ENCODE results near the gene WDR5B. TPM values are rescaled to one million over a fixed set of nuclear protein-coding genes. Genes with fewer than 3 reads are reported as not detected.

WDR5B gene
- total and polyA plus RNA-seq, 2 of the 8 experiments (the other 6 are each of a cell fraction or from before 2014, with no cell fraction given): 1.9 to 3.5 TPM

GRCh38 chr3:122462406-122462805 is 46.5 kb upstream of the WDR5B start:
- Histone ChIP-seq H3K4me3 (ENCODE audit: extremely low read depth in 1 of 4, insufficient read depth in 2 of 4, low read depth in 3 of 4, low read length in 4 of 4) (no peak overlapping the region), H3K27me3 (replicated peaks in 1 of 4; ENCODE audit: control insufficient read depth in 3 of 4, extremely low read depth in 1 of 4, insufficient read depth in 3 of 4, low read length in 3 of 4) (no peaks in the 10 kb centered on the region), H3K9me3 (ENCODE audit: insufficient read depth in 2 of 2, low read depth in 1 of 2, low read length in 1 of 2) (no peaks in the 10 kb centered on the region), H4K5ac (ENCODE audit: insufficient read length, low read depth, low read length) (no peak overlapping the region), H3K9ac (replicated peaks in 1 of 4; ENCODE audit: extremely low read depth in 1 of 4, low read depth in 3 of 4, low read length in 3 of 4) (no peak overlapping the region), H4K91ac (replicated peaks; ENCODE audit: insufficient read length, low read length) (no peak overlapping the region), H2BK20ac (ENCODE audit: low read length) (no peak overlapping the region), H3K79me1 (ENCODE audit: low read depth, low read length) (no peaks in the 10 kb centered on the region), H3K18ac (ENCODE audit: extremely low read depth, low read length) (no peak overlapping the region), H2AK5ac (ENCODE audit: low read depth, low read length) (no peak overlapping the region), H2AFZ (ENCODE audit: low read length) (no peak overlapping the region), H4K8ac (ENCODE audit: extremely low read depth, insufficient read depth, low read length) (no peak overlapping the region), H2BK5ac (ENCODE audit: low read depth, low read length) (no peak overlapping the region), H3K4ac (replicated peaks; ENCODE audit: insufficient read length, low read depth, low read length) (no peak overlapping the region), H3K23me2 (ENCODE audit: low read depth, low read length) (no peaks in the 10 kb centered on the region), H3K23ac (ENCODE audit: insufficient read length) (no peak overlapping the region), H4K20me1 (replicated peaks in 1 of 2; ENCODE audit: control insufficient read depth in 1 of 2, insufficient read depth in 2 of 2, low read length in 2 of 2) (peaks cover 0 to 2% of the 10 kb centered on the region in 2 experiments), H3K14ac (ENCODE audit: insufficient read length) (no peak overlapping the region), H3K27ac (ENCODE audit: low read depth, low read length) (no peak overlapping the region), H3K56ac (replicated peaks; ENCODE audit: insufficient read length, low read depth, low read length) (no peak overlapping the region), H3K4me2 (ENCODE audit: insufficient read depth in 1 of 2, low read depth in 2 of 2, low read length in 2 of 2) (no peak overlapping the region), H2BK15ac (ENCODE audit: low read length) (no peak overlapping the region), H3K79me2 (ENCODE audit: control insufficient read depth in 1 of 2, insufficient read depth in 2 of 2, low read length in 2 of 2) (no peaks in the 10 kb centered on the region), H2BK120ac (replicated peaks; ENCODE audit: low read depth, low read length) (no peak overlapping the region), H3K4me1 (replicated peaks in 1 of 4; ENCODE audit: control insufficient read depth in 3 of 4, insufficient read depth in 4 of 4, low read length in 3 of 4) (no peaks in the 10 kb centered on the region), H3K36me3 (ENCODE audit: control insufficient read depth in 2 of 4, insufficient read depth in 4 of 4, low read length in 3 of 4) (peaks cover 3 to 41% (median 7%) of the 10 kb centered on the region in 4 experiments; a peak in 5 of 8 replicates), H2BK12ac (ENCODE audit: low read depth, low read length) (no peak overlapping the region)
- no peak for FAIRE-seq
- WGBS, 2 experiments (ENCODE audit: extremely low coverage in 1 of 2, insufficient coverage in 1 of 2, insufficient read length in 1 of 2, insufficient replicate concordance in 2 of 2, low coverage in 1 of 2, low lambda C conversion rate in 2 of 2, missing lambda C conversion rate in 1 of 2): 93% methylated on average over 1 of the region's 1 CpG; no CpG with 5 or more reads in 1 of the 2 experiments
- POLR2A ChIA-PET (ENCODE audit: partially characterized antibody): no interaction called here
- CTCF ChIA-PET (ENCODE audit: partially characterized antibody): no interaction called here
- DNase-seq (ENCODE audit: low read depth in 1 of 2, low spot score in 2 of 2): no peak
- no peak for TF ChIP-seq GTF2F1 (IDR thresholded peaks at IDR 0.05; ENCODE audit: borderline replicate concordance, low read depth, low read length)
- TF ChIP-seq CHD1 (IDR thresholded peaks at IDR 0.05; ENCODE audit: low read depth, low read length): no peak
- no peak for TF ChIP-seq CEBPB (IDR thresholded peaks at IDR 0.05; ENCODE audit: low read depth, low read length)
- no peak for TF ChIP-seq SIRT6 (IDR thresholded peaks at IDR 0.05; ENCODE audit: low read length)
- TF ChIP-seq POU5F1 (IDR thresholded peaks at IDR 0.05; ENCODE audit: low read depth, low read length): no peak
